ENCODE data around the gene SV2B.
"Not testable (repeated sequence)": the region's sequence is repeated elsewhere in the genome, so short reads cannot be mapped to it uniquely, and the experiment has no call there.

The SV2B gene

DNA sequence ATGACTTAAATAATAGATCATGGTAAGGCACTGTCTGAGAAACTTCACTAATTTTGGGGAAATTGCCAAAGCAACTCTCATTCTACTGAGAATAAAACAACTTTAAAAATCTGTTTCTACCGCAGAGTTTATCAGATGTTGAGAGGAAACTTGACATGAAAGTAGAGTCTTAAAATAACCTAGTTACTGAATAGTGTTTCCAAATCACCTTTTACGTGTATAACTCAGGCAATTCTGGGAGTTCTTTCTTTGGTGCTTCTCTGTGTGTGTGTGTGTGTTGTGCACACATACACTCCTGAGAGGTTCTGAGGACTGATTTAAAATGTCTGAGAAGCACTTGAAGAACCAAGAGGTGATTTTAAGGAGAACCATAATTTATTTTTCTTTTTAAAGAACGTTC is 236.6 kb downstream of the SV2B start:
- no peaks in the 10 kb centered on the region for H3K4me1 ChIP-seq (ENCODE audit: control insufficient read depth, low read depth, low read length)
- no peaks in the 10 kb centered on the region for H3K36me3 ChIP-seq (ENCODE audit: control insufficient read depth, low read depth, low read length)
- no peak overlapping the region for H3K9ac ChIP-seq (ENCODE audit: low read length)
- no peaks in the 10 kb centered on the region for H3K27me3 ChIP-seq (ENCODE audit: control insufficient read depth, insufficient read depth, low read length)
- no peaks in the 10 kb centered on the region for H3K9me3 ChIP-seq (ENCODE audit: control insufficient read depth, low read depth, low read length)
- no peak overlapping the region for H3K4me3 ChIP-seq (ENCODE audit: low read length)
- no peak overlapping the region for H3K27ac ChIP-seq (ENCODE audit: low read length)

GRCh38 chr15:91338766-91339165 is 238.7 kb downstream of the SV2B start:
- Histone ChIP-seq H3K27ac (ENCODE audit: low read length) (no peak overlapping the region), H3K4me3 (ENCODE audit: low read length) (no peak overlapping the region), H3K36me3 (ENCODE audit: control insufficient read depth, low read depth, low read length) (no peaks in the 10 kb centered on the region), H3K4me1 (ENCODE audit: control insufficient read depth, low read depth, low read length) (no peaks in the 10 kb centered on the region), H3K9ac (ENCODE audit: low read length) (no peak overlapping the region), H3K9me3 (ENCODE audit: control insufficient read depth, low read depth, low read length) (no peaks in the 10 kb centered on the region), H3K27me3 (ENCODE audit: control insufficient read depth, insufficient read depth, low read length) (no peaks in the 10 kb centered on the region)

DNA sequence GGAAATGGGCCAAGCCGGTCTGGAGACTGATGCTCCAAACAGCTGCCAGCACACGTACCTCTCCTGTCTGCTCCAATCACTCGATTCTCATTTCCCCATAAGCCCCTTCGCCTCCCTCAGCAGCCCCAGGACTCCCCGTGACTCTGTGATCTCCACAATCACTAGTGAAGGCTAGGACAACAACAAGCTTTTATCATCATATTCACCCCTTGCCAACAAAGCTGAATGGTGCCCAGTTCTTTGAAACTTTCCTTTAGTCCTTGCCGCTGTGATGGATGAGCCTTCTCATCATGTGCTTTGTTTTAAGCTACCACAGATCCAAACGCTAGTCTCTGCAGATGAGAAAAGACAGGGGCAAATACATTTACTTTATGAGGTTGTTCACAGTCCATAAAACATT is 242.0 kb downstream of the SV2B start:
- H3K9me3 ChIP-seq (ENCODE audit: control insufficient read depth, low read depth, low read length), result no peaks in the 10 kb centered on the region
- H3K9ac ChIP-seq (ENCODE audit: low read length), result no peak overlapping the region
- no peak overlapping the region for H3K27ac ChIP-seq (ENCODE audit: low read length)
- no peaks in the 10 kb centered on the region for H3K4me1 ChIP-seq (ENCODE audit: control insufficient read depth, low read depth, low read length)
- H3K27me3 ChIP-seq (ENCODE audit: control insufficient read depth, insufficient read depth, low read length), result no peaks in the 10 kb centered on the region
- H3K4me3 ChIP-seq (ENCODE audit: low read length), result no peak overlapping the region
- no peaks in the 10 kb centered on the region for H3K36me3 ChIP-seq (ENCODE audit: control insufficient read depth, low read depth, low read length)

- H3K9ac ChIP-seq (ENCODE audit: low read length); H3K4me1 ChIP-seq (ENCODE audit: control insufficient read depth, low read depth, low read length); H3K27ac ChIP-seq (ENCODE audit: low read length); H3K4me3 ChIP-seq (ENCODE audit: low read length); H3K36me3 ChIP-seq (ENCODE audit: control insufficient read depth, low read depth, low read length); H3K9me3 ChIP-seq (ENCODE audit: control insufficient read depth, low read depth, low read length); H3K27me3 ChIP-seq (ENCODE audit: control insufficient read depth, insufficient read depth, low read length): not testable (repeated sequence)
These were observed 244.9 kb downstream of the SV2B start for GRCh38 chr15:91344912-91345311.

DNA sequence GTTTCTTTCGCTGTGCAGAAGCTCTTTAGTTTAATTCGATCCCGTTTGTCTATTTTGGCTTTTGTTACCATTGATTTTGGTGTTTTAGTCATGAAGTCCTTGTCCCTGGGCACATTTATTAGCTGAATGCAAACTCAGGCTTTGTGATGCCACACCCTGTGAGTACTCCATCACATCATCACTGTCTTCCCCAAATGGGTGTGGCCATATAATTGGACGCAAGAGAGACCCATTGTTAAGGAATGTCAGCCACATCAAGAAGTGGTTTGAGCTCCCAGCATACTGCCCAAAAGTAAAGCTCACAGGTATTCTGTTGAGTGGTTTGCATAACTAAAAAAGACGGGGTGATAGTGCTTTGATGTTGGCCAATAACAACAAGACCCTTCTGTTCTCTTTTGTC is 245.7 kb downstream of the SV2B start:
- Histone ChIP-seq H3K9me3 (ENCODE audit: control insufficient read depth, low read depth, low read length) (no peaks in the 10 kb centered on the region), H3K27me3 (ENCODE audit: control insufficient read depth, insufficient read depth, low read length) (no peaks in the 10 kb centered on the region), H3K27ac (ENCODE audit: low read length) (no peak overlapping the region), H3K36me3 (ENCODE audit: control insufficient read depth, low read depth, low read length) (no peaks in the 10 kb centered on the region), H3K4me3 (ENCODE audit: low read length) (no peak overlapping the region), H3K4me1 (ENCODE audit: control insufficient read depth, low read depth, low read length) (no peaks in the 10 kb centered on the region), H3K9ac (ENCODE audit: low read length) (no peak overlapping the region)

DNA sequence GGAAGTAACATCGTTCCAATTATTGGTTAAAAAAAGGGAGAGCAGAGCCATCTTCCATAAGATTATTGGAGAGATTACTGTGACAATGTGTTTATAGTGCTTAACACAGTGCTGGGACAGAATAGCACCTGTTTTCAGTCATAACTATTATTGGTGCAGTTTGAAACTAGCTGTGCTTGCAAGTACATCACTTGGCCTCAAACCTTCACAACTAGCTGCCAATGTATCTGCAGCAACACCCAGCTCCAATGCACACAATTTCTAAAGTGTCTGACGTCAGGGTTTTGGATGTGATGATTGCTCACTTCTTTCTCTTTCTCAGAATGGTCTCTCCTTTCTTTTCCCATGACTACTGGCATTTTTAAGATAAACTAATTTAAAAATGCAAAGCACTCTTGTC is 246.2 kb downstream of the SV2B start:
- no peak overlapping the region for H3K9ac ChIP-seq (ENCODE audit: low read length)

DNA sequence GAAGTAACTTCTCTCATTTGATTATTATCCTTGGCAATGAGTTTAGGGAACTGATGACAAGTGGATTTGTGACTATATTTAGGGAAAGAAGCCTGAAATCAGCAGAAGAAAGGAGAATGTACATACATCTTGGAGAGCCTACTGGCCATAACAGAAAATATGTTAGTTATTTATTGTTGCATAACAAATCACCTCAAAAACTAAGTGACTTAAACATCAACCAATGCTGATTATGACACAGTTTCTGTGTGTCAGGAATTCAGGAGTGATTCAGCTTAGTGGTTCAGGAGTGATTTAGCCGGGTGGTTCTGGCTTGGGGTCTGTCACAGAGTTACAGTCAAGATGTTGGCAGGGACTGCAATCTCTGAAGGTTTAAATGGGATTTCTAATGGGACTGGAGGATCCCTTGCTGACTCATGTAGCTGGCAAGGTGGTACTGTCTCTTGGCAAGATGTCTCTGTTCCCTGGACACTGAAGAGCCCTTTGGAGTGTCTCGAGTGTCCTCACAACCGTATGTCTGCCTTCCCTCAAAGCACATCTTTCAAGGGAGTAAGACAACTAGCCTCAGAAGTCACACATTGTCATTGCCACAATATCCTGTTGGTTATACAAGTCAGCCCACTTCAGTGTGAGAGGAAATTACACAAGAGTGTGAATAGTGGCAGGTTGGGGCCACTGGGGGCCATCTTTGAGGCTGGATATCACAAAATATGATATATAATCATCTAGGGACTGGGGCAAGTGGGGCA is 248.9 kb downstream of the SV2B start:
- H3K27me3 ChIP-seq (ENCODE audit: control insufficient read depth, insufficient read depth, low read length), result no peaks in the 10 kb centered on the region
- no peak overlapping the region for H3K27ac ChIP-seq (ENCODE audit: low read length)
- no peak overlapping the region for H3K9ac ChIP-seq (ENCODE audit: low read length)
- no peaks in the 10 kb centered on the region for H3K36me3 ChIP-seq (ENCODE audit: control insufficient read depth, low read depth, low read length)
- H3K9me3 ChIP-seq (ENCODE audit: control insufficient read depth, low read depth, low read length), result no peaks in the 10 kb centered on the region
- H3K4me1 ChIP-seq (ENCODE audit: control insufficient read depth, low read depth, low read length), result no peaks in the 10 kb centered on the region
- no peak overlapping the region for H3K4me3 ChIP-seq (ENCODE audit: low read length)

More for the DNA sequence above, 246.2 kb downstream of the SV2B start:
- Histone ChIP-seq H3K27me3 (ENCODE audit: control insufficient read depth, insufficient read depth, low read length) (no peaks in the 10 kb centered on the region), H3K4me1 (ENCODE audit: control insufficient read depth, low read depth, low read length) (no peaks in the 10 kb centered on the region), H3K9me3 (ENCODE audit: control insufficient read depth, low read depth, low read length) (no peaks in the 10 kb centered on the region), H3K27ac (ENCODE audit: low read length) (no peak overlapping the region), H3K4me3 (ENCODE audit: low read length) (no peak overlapping the region), H3K36me3 (ENCODE audit: control insufficient read depth, low read depth, low read length) (no peaks in the 10 kb centered on the region)

Data from iPS-18a (cell line).